H9 (cell line): ENCODE measurements around the gene TMEM176A. TPM values are rescaled to one million over a fixed set of nuclear protein-coding genes. Genes with fewer than 3 reads are reported as not detected.

ENCODE experiments used
- DNase-seq: peaks from one replicate; pipeline ENCODE4 v3.0.0-alpha.2; 2017
- H2AFZ ChIP-seq: one replicate; pipeline ENCODE4 v1.6.1; 2013; ENCODE audit warnings: mild to moderate bottlenecking, low read length, control low read depth, moderate library complexity
- H2AK5ac ChIP-seq: 2 replicates; pipeline ENCODE4 v1.6.1; 2013; ENCODE audit warnings: low read length, control low read depth, mixed read lengths; ENCODE audit not compliant: insufficient read length
- H2BK120ac ChIP-seq: one replicate; pipeline ENCODE4 v1.6.1; 2013; ENCODE audit warnings: low read depth, mild to moderate bottlenecking, low read length, control low read depth, inconsistent platforms; ENCODE audit not compliant: poor library complexity, severe bottlenecking
- H2BK12ac ChIP-seq: 2 replicates; pipeline ENCODE4 v1.6.1; 2013; ENCODE audit warnings: low read length, control low read depth, mixed read lengths, low read depth; ENCODE audit not compliant: insufficient read length
- H2BK15ac ChIP-seq: 2 replicates; pipeline ENCODE4 v1.6.1; 2013; ENCODE audit warnings: low read depth, low read length, control low read depth
- H2BK20ac ChIP-seq: one replicate; pipeline ENCODE4 v1.6.1; 2013; ENCODE audit warnings: low read depth, mild to moderate bottlenecking, low read length, control low read depth, inconsistent platforms; ENCODE audit not compliant: poor library complexity, severe bottlenecking
- H2BK5ac ChIP-seq: 2 replicates; pipeline ENCODE4 v1.6.1; 2013; ENCODE audit warnings: low read length, control low read depth, mixed read lengths; ENCODE audit not compliant: insufficient read length
- H3K14ac ChIP-seq: 2 replicates; pipeline ENCODE4 v1.6.1; 2013; ENCODE audit warnings: low read length, control low read depth; ENCODE audit not compliant: insufficient read depth
- H3K18ac ChIP-seq: 2 replicates; pipeline ENCODE4 v1.6.1; 2013; ENCODE audit warnings: low read depth, mild to moderate bottlenecking, mixed read lengths, low read length, control low read depth; ENCODE audit not compliant: insufficient read length
- H3K23ac ChIP-seq: 2 replicates; pipeline ENCODE4 v1.6.1; 2013; ENCODE audit warnings: low read length, control low read depth, mixed read lengths, low read depth; ENCODE audit not compliant: insufficient read length
- H3K23me2 ChIP-seq: 2 replicates; pipeline ENCODE4 v1.6.1; 2013; ENCODE audit warnings: low read depth, mild to moderate bottlenecking, mixed read lengths, low read length, control low read depth; ENCODE audit not compliant: insufficient read length, poor library complexity, severe bottlenecking
- H3K27ac ChIP-seq: 2 replicates; pipeline ENCODE4 v1.5.1; 2013; ENCODE audit warnings: low read length, control low read depth, mixed read lengths, low read depth; ENCODE audit not compliant: insufficient read length
- H3K27me3 ChIP-seq: 2 replicates; pipeline ENCODE4 v1.6.1; 2013; ENCODE audit warnings: low read length, control low read depth, inconsistent platforms; ENCODE audit not compliant: insufficient read depth
- H3K4ac ChIP-seq: 2 replicates; pipeline ENCODE4 v1.6.1; 2013; ENCODE audit warnings: low read depth, mild to moderate bottlenecking, control low read depth, inconsistent platforms, low read length, moderate library complexity
- H3K4me1 ChIP-seq: 2 replicates; pipeline ENCODE4 v1.6.1; 2013; ENCODE audit warnings: low read length, control low read depth, inconsistent platforms; ENCODE audit not compliant: insufficient read depth
- H3K4me2 ChIP-seq: 2 replicates; pipeline ENCODE4 v1.6.1; 2013; ENCODE audit warnings: low read length, control low read depth, mixed read lengths; ENCODE audit not compliant: insufficient read length, insufficient read depth
- H3K56ac ChIP-seq: 2 replicates; pipeline ENCODE4 v1.6.1; 2013; ENCODE audit warnings: low read depth, mild to moderate bottlenecking, mixed read lengths, low read length, control low read depth; ENCODE audit not compliant: insufficient read length
- H3K79me1 ChIP-seq: 2 replicates; pipeline ENCODE4 v1.6.1; 2013; ENCODE audit warnings: low read depth, mild to moderate bottlenecking, moderate library complexity, low read length, control low read depth, inconsistent platforms; ENCODE audit not compliant: insufficient read depth, poor library complexity, severe bottlenecking
- H3K79me2 ChIP-seq: 2 replicates; pipeline ENCODE4 v1.6.1; 2013; ENCODE audit warnings: low read length, control low read depth, inconsistent platforms; ENCODE audit not compliant: insufficient read depth
- H3K9ac ChIP-seq: 2 replicates; pipeline ENCODE4 v1.6.1; 2013; ENCODE audit warnings: low read length, control low read depth, mixed read lengths; ENCODE audit not compliant: insufficient read length; ENCODE audit errors: extremely low read depth
- H3K9me3 ChIP-seq: one replicate; pipeline ENCODE4 v1.6.1; 2013; ENCODE audit warnings: low read depth, low read length, inconsistent platforms; ENCODE audit not compliant: control insufficient read depth
- H3T11ph ChIP-seq: one replicate; pipeline ENCODE4 v1.6.1; 2013; ENCODE audit warnings: mild to moderate bottlenecking, low read length, control low read depth, inconsistent platforms
- H4K20me1 ChIP-seq: one replicate; pipeline ENCODE4 v1.6.1; 2013; ENCODE audit not compliant: control insufficient read depth, insufficient read length, insufficient read depth
- H4K5ac ChIP-seq: 2 replicates; pipeline ENCODE4 v1.6.1; 2013; ENCODE audit warnings: low read depth, mild to moderate bottlenecking, mixed read lengths, low read length, control low read depth; ENCODE audit not compliant: insufficient read length
- H4K8ac ChIP-seq: replicated peaks from 2 replicates; pipeline ENCODE4 v1.6.1; 2013; ENCODE audit warnings: low read length, control low read depth, mixed read lengths, low read depth; ENCODE audit not compliant: insufficient read length
- H4K91ac ChIP-seq: 2 replicates; pipeline ENCODE4 v1.6.1; 2013; ENCODE audit warnings: low read depth, mild to moderate bottlenecking, moderate library complexity, mixed read lengths, low read length, control low read depth; ENCODE audit not compliant: insufficient read length
- H3K27ac Mint-ChIP-seq, 3 experiments: 2 replicates in 2 of 3; 3 replicates in 1 of 3; pipeline ENCODE4 v1.8.0; 2020 to 2021; ENCODE audit warnings: mixed read lengths in 3 of 3, mild to moderate bottlenecking in 1 of 3, moderate library complexity in 1 of 3
- H3K27me3 Mint-ChIP-seq: 2 replicates; pipeline ENCODE4 v1.8.0; 2021; ENCODE audit warnings: low read depth, mild to moderate bottlenecking, moderate library complexity, mixed read lengths
- H3K36me3 Mint-ChIP-seq, 3 experiments: 2 replicates in 2 of 3; 3 replicates in 1 of 3; pipeline ENCODE4 v1.8.0; 2020 to 2021; ENCODE audit warnings: low read depth in 3 of 3, mixed read lengths in 3 of 3; ENCODE audit not compliant: insufficient read depth in 1 of 3
- H3K4me1 Mint-ChIP-seq, 2 experiments: 2 replicates each; pipeline ENCODE4 v1.8.0; 2020; ENCODE audit warnings: mixed read lengths in 2 of 2
- H3K4me3 Mint-ChIP-seq, 2 experiments: 2 replicates in 1 of 2; 3 replicates in 1 of 2; pipeline ENCODE4 v1.8.0; 2020 to 2021; ENCODE audit warnings: mild to moderate bottlenecking in 2 of 2, mixed read lengths in 2 of 2, moderate library complexity in 1 of 2
- H3K9me3 Mint-ChIP-seq, 2 experiments: 2 replicates in 1 of 2; 3 replicates in 1 of 2; pipeline ENCODE4 v1.8.0; 2020; ENCODE audit warnings: mild to moderate bottlenecking in 2 of 2, mixed read lengths in 2 of 2, moderate library complexity in 1 of 2
- CTCF ChIP-seq: fragments of 200-600 bp; sonication (generic); conservative IDR thresholded peaks from 3 replicates; pipeline ENCODE4 v1.8.0; 2021; ENCODE audit warnings: antibody characterized with exemption, mild to moderate bottlenecking
- WGBS: extraction: QIAGEN DNeasy Blood & Tissue Kit; methylation state at CpG from one replicate; pipeline ENCODE4 v1.1.7; 2013; ENCODE audit warnings: missing lambda C conversion rate, low lambda C conversion rate, mixed read lengths; ENCODE audit not compliant: insufficient read length; ENCODE audit errors: extremely low coverage; 5-methylcytosine and 5-hydroxymethylcytosine counted together
- total RNA-seq: library from RNA; stranded (reverse); gene quantifications from 2 replicates; pipeline ENCODE4 v1.2.1, GENCODE V29; 2021

The TMEM176A gene
- total RNA-seq, 1 experiment from 2014 or later, result not detected

GRCh38 chr7:150842716-150843115 lies 42.1 kb downstream of the TMEM176A start:
- Histone ChIP-seq H3K23ac (no peak overlapping the region), H2AFZ (no peak overlapping the region), H2AK5ac (no peak overlapping the region), H2BK12ac (no peak overlapping the region), H3T11ph (no peak overlapping the region), H4K5ac (no peak overlapping the region), H3K4me1 (no peaks in the 10 kb centered on the region), H3K9ac (no peak overlapping the region), H3K79me1 (no peaks in the 10 kb centered on the region), H3K9me3 (no peaks in the 10 kb centered on the region), H4K8ac (no peak overlapping the region), H2BK5ac (no peak overlapping the region), H2BK120ac (no peak overlapping the region), H3K4me2 (no peak overlapping the region), H3K79me2 (no peaks in the 10 kb centered on the region), H3K27me3 (no peaks in the 10 kb centered on the region), H3K23me2 (no peaks in the 10 kb centered on the region), H3K14ac (no peak overlapping the region; the same call in 1 of the 2 replicates), H3K56ac (no peak overlapping the region), H3K27ac (no peak overlapping the region), H4K20me1 (no peaks in the 10 kb centered on the region), H3K18ac (no peak overlapping the region), H2BK15ac (no peak overlapping the region), H4K91ac (no peak overlapping the region), H2BK20ac (no peak overlapping the region), H3K4ac (no peak overlapping the region)
- no peak for DNase-seq
- TF ChIP-seq CTCF, result no peak
- no peaks in the 10 kb centered on the region for H3K36me3 Mint-ChIP-seq
- H3K4me3 Mint-ChIP-seq, result no peak overlapping the region
- H3K27ac Mint-ChIP-seq, result no peak overlapping the region
- H3K27me3 Mint-ChIP-seq, result peaks cover 40% of the 10 kb centered on the region
- WGBS, result no CpG with 5 or more reads among the region's 4 CpGs
- no peaks in the 10 kb centered on the region for H3K9me3 Mint-ChIP-seq
- no peaks in the 10 kb centered on the region for H3K4me1 Mint-ChIP-seq
